GM12891 (cell line): ENCODE data around the gene FBXO44.

Experiments
- POLR2A ChIP-seq: IDR thresholded peaks from 2 replicates; pipeline ENCODE4 v1.6.1; 2011; ENCODE audit warnings: low read depth, low read length, control low read depth
- POLR2AphosphoS5 ChIP-seq: IDR thresholded peaks from 2 replicates; pipeline ENCODE4 v1.6.1; 2011; ENCODE audit warnings: low read depth, low read length, control low read depth
- TAF1 ChIP-seq: IDR thresholded peaks from 2 replicates; pipeline ENCODE4 v1.6.1; 2011; ENCODE audit warnings: low read depth, low read length, control low read depth

GRCh38 chr1:11668516-11668915, 13.8 kb downstream of the FBXO44 start:
- TF ChIP-seq POLR2A (no peak), POLR2AphosphoS5 (no peak), TAF1 (no peak)
